GM10847 (cell line): ENCODE results near the gene SFTA2.

Experiments used
- POLR2A ChIP-seq: IDR thresholded peaks from 2 replicates; pipeline ENCODE4 v1.6.1; 2011; ENCODE audit not compliant: insufficient read length; ENCODE audit errors: extremely low read depth

SFTA2 gene

DNA sequence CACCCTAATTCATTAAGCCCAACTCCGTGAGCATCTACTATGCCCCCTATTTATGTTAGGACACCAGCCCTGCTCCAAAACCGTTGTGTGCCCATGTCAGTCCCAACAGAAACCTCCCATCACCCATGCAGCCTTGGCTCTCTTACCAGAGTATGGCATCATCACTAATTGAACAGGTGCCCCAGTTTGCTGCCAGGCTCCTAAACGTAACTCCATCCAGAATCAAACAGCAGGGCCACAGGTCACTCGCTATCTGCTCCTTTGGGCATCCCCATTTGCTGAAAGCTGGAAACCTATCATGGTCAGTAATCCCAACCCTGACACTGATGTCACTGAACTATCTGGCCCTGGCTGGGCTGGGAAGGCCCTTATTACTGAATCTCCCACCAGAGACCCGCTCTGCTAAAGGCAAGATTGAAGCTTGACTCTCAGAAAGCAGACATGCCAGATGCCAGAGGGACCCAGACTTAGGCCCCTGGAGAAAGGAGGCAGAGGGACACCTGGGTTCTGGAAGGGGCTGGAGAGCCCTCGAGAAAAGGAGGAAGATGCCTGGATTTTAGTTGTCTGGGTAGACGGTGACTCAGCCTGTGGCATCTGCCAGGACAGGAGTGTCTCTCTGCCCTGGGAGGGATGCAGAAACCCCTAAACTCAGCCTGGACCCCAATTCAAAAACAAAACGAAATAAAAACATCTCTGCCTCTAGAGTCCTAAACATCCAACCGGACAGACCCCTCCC lies 22.8 kb upstream of the SFTA2 start:
- TF ChIP-seq POLR2A, result no peak

DNA sequence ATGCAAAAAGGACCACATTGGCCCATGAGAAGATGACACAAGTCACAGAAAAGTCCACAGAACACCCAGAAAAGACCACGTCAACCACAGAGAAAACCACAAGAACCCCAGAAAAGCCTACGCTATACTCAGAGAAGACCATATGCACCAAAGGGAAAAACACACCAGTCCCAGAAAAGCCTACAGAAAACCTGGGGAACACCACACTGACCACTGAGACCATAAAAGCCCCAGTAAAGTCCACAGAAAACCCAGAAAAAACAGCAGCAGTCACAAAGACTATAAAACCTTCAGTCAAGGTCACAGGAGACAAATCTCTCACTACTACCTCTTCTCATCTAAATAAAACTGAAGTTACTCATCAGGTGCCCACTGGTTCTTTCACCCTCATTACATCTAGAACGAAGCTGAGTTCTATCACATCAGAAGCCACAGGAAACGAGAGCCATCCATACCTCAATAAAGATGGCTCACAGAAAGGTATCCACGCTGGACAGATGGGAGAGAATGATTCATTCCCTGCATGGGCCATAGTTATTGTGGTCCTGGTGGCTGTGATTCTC lies 20.0 kb upstream of the SFTA2 start:
- TF ChIP-seq POLR2A, result no peak

DNA sequence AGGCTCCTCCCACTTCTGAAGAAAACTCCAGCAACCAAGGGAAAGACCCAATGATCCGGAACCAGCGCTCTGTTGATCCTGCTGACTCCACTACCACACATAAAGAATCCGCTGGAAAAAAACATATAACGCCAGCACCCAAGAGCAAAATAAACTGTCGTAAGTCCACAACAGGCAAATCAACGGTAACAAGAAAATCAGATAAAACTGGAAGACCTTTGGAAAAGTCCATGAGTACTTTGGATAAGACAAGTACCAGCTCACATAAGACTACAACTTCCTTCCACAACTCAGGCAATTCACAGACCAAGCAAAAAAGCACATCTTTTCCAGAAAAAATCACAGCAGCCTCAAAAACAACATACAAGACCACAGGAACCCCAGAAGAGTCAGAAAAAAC lies 16.8 kb upstream of the SFTA2 start:
- no peak for TF ChIP-seq POLR2A

DNA sequence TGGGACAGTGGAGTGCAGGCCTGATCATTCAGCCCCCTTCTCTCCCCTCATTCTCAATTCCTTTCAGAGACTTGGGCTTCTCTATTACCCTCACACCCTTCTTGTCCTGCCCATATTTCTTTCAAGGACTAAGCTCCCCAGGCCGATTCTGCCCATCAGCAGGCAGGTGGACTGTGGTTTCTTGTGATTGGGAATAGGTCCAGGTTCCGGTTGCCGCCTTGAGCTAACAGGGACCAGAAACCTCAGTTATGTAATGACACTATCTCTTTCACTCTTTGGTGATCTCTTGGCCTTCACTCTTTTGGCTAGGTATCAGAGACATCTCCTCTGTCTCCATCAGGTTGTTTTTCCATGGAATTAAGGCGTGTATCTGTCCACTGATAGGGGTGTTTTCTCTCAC lies 15.3 kb upstream of the SFTA2 start:
- no peak for TF ChIP-seq POLR2A

DNA sequence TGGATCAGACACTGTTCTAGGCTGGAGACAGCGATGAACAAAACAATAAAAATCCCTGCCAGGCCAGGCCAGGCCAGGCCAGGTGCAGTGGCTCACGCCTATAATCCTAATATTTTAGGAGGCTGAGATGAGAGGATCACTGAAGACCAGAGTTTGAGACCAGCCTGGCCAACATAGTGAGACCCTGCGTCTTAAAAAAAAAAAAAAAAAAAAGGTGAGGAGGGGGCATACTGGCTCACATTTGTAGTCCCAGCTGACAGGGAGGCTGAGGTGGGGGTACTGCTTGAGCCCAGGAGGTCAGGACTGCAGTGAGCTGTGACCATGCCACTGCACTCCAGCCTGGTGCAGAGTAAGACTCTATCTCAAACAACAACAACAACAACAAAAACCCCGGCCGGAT lies 13.3 kb upstream of the SFTA2 start:
- no peak for TF ChIP-seq POLR2A

DNA sequence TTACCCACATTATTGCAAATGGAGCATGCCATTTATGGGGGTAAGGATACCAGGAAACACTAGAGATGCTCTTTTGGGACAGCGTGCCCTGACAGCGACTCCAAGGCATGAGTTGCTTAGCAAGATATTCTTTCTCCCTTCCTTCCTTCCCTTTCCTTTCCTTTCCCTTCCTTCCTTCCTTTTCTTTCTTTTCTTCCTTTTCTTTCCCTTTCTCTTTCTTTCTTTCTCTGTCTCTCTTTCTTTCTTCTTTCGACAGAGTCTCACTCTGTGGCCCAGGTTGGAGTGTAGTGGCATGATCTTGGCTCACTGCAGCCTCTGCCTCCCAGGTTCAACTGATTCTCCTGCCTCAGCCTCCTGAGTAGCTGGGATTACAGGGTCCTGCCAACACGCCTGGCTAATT lies 12.1 kb upstream of the SFTA2 start:
- no peak for TF ChIP-seq POLR2A

DNA sequence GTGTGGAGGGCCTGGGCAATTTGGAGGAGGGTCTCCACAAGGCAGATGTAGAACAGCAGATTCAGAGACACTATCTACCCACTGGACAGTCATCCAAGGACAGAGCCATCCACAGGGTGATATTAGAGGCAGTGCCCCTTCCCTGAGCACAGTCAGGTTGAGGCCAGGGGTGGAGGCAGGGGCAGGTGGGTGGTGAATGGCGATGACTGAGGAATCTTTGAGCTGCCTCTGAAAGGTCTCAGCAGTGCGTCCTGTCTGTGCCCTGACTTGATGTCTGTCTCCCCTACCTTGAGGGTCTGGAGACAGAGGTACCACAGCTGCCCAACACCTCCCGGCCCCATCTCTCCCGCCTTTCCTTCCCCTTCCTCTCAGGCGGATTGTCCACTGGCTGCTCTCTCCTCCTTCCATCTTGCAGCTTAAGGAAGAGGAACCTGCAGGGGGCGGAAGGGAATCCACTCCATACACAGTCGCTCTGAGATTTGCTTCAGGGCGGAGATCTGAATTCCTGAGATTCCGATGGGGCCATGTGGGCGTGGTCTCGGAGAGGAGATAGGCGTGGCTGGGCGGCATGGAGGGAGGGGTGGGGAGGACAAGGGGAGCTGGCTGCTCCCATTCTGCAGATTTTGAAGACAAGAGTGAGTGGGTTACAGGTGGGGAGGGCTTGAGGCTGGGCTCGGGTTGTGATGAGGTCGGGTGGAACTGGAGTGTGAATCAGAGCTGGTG lies 10.5 kb upstream of the SFTA2 start:
- no peak for TF ChIP-seq POLR2A

DNA sequence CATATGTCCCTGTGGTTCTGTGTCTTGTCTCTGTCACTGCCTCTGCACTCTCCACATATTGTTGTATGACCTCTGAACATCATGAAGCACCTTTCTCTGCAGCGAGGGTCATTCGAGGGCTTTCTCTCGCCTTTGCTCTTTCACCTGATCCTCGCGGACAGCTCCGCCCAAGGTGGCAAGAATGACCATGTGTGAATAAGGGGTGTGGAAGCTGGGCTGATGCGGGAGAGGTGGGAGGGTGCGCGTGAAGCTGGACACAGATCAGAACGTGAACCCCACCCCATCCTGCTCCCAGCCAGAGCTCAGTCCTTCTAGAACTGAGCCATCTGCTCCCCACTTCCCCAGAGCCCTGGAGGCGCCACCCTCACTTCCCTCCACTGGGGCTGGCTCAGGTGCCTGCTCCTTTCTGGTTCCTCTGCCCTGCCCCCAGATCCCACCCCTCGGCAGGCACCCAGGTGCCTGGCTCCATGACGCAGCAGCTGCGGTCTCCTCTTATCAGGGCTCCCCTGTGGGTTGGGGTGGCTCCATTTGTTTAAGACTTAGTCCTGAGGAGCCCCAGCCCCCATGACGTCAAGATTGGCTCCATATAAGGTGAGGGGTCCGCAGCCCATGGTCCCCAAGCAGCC lies 8.5 kb upstream of the SFTA2 start, which contains the start of gene MUCL3:
Gene MUCL3 (plus strand): TSS at position 613 of the 626 bp plus-strand sequence. CDS start 27 bp downstream, outside the sequence.
- TF ChIP-seq POLR2A, result no peak

DNA sequence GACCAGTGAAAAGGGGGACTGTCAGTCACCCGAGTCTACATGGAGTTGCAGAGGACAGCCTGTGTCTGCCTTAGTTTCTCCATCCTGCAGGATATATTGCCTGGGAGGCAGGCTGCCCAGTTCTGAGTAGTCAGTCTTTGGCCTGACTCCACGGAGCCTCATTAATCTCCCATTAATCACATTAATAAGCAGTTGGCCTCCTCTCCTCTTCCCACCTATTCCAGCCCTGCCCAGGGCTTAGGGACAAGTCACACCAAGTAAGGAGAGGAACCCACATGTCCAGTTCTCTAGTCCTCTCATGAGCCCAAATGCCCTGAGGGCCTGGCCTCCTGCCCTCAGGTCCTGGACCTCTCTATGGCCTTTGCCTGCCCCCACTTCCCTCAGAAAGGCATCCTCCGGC lies 7.5 kb upstream of the SFTA2 start:
- TF ChIP-seq POLR2A, result no peak

DNA sequence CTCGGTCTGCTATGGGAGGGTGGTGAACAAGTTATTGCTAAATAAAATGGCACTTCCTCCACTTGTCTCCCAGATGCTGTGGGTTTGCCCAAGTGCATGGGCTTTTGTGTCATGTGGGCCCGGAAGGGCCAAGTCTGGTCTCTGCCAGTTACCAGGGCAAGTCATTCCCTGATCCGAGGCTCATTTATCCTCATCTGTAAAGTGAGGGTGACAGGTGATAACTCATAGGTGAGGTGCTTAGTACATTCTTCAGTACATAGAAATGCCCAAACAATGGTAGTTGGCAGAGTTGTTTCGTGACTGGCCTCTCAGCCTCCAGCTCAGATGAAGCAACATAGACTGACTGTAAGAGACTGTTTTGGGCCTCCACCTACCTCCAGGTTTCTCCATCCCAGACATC lies 6.8 kb upstream of the SFTA2 start:
- no peak for TF ChIP-seq POLR2A

DNA sequence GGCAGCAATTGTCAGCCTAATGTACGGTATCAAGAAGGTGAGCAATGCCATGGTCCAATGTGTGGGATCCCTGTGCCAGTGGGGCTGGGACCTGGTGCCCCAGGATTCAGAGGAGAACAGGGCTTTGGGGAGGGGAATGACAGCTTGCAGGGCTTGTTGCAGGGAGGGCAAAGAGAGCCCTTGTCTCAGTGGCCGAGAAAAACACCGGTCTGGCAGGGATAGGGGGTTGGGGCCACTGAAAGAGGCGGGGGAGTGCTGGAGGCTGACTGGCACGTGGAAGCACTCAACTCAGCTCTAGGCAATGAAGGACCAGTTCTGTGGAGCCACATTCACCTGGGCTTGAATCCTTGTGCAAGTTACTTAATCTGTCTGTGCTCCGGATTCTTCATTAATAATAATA lies 5.3 kb upstream of the SFTA2 start:
- TF ChIP-seq POLR2A, result no peak

DNA sequence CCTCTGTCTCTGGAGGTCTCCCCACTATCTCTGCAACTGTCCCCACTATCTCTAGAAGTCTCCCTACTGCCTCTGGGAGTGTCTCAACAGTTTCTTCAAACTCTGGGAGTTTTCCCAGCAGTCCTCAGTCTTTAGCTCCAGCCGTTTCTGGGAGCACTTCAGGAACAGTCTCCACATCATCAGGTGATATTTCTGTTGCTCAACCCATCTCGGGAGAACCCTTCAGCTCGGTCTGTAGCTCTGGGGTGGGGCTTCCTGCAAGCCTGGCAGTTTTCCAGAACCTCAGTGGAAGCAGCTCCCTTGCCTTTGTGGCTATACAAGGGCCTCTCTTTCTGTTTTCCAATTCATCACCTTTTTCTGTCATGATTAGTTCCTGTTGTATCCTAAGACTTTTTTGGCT lies 3.0 kb upstream of the SFTA2 start:
- TF ChIP-seq POLR2A, result no peak

DNA sequence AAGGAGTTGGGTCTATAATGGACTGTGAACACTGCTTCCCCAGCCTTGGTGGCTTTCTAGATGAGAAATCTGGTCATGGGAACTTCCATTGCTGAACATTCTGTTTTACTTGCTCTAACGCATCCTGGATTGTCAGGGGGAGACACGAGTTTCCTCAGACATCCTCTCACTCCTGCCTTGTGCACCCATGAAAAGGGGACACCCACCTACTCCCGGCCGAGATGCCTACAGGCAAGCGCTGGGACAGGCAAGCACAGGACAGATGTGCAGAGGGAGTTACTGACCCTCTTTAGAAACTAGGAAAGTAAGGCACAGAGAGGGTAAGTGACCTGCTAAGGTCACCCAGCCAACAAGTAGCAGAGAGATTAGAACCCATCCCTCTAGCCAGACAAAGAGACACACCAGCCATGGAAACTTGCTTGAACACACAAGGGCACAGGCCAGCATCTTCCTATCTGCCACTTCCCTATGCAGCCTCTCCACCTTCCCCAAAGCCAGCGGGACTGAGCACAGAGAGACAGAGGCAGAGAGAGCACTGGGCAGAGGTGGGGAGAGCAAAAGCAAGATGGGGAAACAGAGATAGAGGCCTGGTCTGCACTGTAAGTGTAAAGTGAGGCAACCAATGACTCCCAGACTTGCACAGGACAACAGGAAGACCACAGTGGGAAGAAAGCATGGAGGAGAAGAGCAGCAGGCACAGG lies 845 bp upstream of the SFTA2 start:
- no peak for TF ChIP-seq POLR2A

DNA sequence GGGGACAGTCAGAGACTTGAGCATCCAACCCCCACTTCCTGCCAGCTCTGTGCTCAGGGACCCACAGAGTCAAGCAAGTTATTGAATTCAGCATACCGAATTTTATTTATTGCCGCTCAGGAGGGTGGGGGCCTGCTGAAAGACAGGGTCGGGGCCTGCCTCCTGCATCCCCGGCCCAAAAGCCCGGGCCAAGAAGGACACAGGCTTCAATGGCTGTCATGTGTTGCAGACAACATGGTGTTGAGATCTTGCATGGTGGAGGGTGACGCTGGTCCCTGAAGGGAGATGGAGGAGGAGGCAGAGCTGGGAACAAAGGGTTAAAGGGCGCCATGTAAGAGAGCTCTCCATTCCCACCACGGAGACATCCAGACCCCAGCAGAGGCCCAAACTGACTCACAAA lies 698 bp downstream of the SFTA2 start:
- TF ChIP-seq POLR2A, result no peak

DNA sequence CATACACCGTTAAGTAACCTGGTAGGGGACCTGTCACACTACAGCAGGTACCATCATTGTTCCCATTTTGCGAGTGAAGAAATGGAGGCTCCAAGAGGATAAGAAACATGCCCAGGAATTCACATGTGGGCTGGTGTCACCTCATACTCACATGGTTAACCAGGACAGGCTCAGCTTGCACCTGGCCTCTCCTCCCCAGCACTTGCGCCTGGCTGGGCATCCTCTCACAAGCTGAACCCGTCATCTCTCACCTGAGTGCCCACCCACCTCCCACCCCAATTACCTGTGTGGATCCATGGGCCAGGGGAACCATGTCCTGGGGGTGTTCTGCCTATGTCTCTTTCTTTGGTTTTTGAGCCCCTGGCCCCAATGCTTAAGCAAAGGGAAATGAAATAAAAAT lies 1.5 kb downstream of the SFTA2 start:
- TF ChIP-seq POLR2A, result no peak
